Stimulated activated CD8-positive, alpha-beta memory T cell treated with anti-CD3 and anti-CD28 coated beads, Interleukin-2, amount 100 ng/mL, for 48 hours (primary cell): Measurements from ENCODE around the gene AKR1D1.
"Not testable (repeated sequence)": the region's sequence is repeated elsewhere in the genome, so short reads cannot be mapped to it uniquely, and the experiment has no call there.

Experiments
- DNase-seq, 2 donors: peaks; one replicate each; pipeline ENCODE4 v3.0.0-alpha.2; 2020; ENCODE audit warnings: low read depth in 2 of 2

The AKR1D1 gene

DNA sequence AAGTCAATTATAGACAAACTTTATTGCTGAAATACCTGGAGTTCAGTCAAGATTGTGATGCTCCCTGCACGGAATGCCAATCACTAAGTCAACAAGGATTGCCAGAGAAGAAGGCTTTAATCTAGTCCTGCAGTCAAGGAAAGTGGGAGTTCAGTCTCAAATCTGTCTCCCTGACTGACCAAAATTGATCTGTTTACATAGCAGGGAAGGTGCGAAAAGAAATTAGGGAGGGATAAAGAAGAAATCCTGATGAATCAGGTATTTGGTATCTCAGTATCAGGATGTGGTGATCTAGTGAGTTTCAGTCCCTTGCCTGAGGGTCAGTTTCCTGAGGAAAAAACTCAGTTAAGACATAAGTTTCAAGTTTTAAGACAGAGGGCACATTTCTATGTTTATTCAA is 2.1 kb upstream of the AKR1D1 start:
- DNase-seq: no peak

DNA sequence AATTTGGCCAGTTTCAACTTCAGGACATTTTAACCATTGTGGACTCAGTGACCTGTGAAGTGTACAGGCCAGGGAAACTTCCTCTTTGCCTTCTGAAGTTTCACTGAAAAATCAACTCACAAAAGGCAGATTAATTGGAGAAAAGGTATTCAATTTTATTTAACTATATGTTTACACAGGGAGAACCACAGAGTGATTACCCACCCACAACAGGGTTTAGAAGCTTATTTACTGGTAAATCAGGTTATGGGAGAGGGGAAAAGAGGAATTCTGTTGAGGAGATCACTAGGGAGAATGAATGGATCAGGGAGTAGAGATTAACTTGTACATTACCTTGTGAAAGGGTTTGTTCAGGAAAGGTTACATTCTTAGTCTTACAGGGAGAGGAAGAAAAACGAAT is 1.7 kb upstream of the AKR1D1 start:
- DNase-seq: no peak

DNA sequence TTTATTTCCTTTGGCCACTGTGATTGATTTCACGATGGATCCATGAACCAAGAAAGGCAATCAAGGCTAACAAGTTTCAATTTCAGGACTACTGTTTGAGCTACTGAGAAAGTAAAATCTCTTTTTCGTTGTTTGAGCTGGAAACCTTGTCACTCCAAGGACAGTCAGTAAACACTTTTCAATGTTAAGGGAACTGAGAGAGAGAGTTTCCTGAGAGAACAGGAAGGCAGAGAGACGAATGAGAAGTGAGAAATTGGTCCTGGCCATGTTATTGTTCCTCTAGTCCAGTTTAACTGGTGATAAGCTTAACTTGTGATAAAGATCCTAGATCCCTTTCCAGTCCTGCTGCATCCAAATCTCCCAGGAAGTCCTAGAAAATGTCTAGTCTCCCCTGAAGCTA is 909 bp upstream of the AKR1D1 start:
- no peak for DNase-seq

DNA sequence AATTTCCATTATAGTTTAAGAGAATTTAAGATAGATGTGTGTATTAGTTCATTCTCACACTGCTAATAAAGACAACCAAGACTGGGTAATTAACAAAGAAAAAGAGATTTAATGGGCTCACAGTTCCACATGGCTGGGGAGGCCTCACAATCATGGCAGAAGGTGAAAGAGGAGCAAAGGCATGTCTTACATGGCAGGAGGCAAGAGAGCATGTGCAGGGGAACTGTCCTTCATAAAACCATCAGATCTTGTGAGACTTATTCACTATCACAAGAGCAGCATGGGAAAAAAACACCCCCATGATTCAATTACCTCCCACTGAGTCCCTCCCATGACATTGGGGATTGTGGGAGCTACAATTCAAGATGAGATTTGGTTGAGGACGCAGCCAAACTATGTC is 473 bp upstream of the AKR1D1 start:
- DNase-seq: not testable (repeated sequence)

DNA sequence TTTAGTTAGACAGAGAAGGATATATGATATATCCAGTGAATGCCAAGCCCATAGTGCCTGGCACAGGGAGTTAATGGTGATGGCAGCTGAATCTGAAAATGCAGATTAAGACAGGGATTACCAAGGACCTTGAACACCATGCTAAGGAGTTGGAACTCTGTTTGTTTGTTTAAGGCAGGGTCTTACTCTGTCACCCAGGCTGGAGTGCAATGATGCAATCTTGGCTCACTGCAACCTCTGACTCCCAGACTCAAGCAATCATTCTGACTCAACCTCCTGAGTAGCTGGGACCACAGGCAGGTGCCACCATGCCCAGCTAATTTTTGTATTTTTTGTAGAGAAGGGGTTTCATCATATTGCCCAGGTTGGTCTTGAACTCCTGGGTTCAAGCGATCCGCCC is 1.6 kb downstream of the AKR1D1 start:
- DNase-seq: no peak

DNA sequence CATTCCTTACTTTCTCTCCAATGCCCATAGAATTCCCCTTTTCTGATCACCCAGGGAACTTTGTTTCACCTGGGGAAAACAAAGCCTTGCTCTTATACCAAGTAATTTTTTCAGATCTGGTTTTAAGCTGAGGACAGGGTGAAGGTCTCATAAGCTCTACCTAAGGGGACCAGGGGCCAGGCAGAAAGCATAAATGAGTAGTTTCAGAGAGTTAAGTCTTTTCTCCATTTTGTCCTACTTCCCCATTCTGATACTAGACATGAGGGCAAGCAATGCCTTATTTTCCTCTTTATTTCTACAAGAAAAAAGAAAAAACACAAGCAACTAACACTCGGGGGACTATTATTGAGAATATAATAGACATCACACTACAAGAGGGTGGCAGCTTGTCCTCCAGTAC is 2.9 kb downstream of the AKR1D1 start:
- DNase-seq: no peak

DNA sequence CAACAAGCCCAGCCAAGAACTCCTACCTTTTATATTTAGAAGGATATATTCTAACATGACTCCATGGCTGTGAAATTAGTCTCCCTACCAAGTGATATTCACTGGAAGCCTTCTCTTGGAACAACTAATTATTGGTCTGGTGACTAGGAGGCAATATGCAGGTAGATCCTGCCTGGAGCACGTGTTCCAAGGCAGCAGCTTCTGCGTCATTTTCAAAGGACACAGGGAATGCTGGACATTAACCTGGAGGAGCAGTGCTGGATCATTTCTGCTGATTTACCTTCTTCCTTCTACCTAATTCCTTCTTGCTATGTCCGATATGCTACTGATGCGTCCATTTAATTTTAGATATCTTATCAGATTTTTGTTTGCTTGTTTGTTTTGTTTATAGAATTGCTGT is 5.6 kb downstream of the AKR1D1 start:
- no peak for DNase-seq

DNA sequence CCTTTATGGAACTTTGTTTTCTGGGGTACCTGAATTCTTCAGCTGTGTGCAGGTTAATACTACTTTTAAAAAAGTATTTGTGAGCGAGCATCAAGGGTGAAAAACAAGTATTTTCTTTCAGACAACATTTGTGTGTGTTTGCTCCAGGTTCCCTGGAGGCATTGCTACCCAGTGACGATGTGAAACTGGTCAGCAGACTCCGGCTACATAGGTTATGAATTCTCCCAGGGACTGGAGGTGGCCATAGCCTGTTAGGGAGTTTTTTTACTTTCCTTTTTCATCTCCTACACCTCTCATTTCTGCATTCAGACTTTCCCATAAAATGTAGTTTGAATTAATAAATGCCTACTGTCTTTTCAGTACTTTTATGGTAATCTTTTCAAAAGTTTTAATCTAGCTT is 7.6 kb downstream of the AKR1D1 start:
- DNase-seq: no peak

DNA sequence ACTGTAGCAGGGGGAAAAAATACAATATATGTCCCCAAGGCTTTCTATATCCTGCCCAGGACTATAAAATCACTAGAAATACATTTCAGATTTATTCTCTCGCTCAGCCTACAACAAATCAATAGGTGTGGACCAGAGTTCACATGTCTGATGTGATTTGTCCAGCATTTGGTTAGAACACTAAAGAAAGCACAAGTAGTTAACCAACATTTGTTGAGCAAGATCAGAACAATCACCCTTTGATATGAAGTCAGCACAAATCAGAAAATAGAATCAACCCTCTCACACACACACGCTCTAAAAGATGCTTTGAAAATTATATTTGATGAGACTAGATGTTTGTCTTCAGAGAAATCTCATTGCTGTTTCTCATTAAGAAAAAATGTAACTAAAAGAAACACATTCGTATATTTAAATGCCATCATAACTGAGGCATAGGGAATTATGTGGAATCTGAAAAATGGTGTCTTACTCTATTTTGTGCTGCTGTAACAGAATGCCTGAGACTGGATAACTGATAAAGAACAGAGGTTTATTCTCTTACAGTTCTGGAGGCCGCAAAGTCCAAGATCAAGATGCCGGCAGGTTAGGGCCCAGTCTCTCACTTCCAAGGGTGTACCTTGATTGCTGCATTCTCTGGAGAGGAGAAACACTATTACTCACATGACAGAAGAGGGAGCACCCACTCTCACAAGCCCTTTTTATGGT is 10.5 kb downstream of the AKR1D1 start:
- DNase-seq: no peak

DNA sequence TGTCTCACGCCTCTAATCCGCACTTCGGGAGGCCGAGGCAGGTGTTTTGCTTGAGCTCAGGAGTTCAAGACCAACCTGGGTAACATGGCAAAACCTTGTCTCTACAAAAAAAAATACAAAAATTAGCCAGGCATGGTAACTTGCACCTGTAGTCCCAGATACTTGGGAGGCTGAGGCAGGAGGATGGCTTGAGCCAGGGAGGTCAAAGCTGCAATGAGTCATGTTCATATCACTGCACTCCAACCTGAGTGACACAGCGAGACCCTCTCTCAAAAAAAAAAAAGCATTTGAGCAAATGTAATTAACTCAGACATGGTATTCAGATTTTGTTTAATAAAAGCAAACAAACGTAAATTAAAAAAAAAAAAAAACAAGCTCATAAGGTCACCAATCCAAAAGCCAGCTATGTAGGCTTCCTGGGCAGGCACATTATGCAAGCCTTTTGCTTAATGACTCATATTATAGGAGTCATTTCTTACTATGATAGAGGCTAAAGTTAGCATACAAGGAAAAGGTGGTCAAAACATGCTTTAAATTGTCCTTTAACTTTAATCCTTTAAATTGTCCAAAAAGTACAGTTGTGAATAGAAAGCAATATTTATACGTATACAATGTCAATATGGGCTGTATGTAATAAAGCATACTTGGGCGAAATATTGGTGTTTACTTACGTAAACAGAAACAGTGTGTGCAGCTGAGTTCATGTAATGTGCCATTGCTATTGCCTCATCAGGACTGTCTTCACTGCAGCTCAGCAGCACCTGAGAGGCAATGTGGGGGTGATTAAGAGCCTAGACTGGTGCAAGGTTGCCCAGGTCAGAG is 13.0 kb downstream of the AKR1D1 start:
- DNase-seq: no peak

DNA sequence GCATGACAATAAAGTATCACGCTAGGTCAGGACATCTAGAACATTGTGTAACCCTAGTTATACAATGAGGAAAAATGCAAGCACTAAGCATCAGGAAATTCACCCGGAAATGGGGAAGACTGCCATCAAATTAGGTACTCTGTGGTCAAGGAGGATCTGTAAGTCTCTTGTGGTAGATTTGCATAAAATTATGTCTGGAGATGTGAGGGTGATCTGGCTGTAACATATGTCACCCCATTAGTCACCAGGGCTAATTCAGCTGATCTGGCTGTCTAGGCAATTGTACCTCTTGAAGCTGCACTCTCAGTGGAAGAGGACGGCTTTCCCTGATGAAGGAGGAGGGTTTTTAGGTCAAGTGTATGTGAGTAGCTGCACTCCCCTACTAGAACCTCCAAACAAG is 14.8 kb downstream of the AKR1D1 start:
- no peak for DNase-seq

DNA sequence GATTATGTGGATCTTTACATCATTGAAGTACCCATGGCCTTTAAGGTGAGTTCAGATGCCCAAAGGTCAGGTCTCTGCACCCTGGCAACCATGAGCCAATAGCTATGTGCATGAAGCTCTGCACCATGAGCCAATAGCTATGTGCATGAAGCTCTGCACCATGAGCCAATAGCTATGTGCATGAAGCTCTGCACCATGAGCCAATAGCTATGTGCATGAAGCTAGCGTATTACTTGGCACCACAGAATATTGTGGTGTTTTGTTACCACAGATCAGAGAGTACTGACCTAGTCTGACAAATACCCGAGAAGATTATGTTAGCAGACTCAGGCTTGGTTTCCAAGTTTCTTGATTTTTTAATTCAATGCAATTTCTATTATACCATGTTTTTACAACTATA is 15.6 kb downstream of the AKR1D1 start:
- not testable (repeated sequence) for DNase-seq

DNA sequence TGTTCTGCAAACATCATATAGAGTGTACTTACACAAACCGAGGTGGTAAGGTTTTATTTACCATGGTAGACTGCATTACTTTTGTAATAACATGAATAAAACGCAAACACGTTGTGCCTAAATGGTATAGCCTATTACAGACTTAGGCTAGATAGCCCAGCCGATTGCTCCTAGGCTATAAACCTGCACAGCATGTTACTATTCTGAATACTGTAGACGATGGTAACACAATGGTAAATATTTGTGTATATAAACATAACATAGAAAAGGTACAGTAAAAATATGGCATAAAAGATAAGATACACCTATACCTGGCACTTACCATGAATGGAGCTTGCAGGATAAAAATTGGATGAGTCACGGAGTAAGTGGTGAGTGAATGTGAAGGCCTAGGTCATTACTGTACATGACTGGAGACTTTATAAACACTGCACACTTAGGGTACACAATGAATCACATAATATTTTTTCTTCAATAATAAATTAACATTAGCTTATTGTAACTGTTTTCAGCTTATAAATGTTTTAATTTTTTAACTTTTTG is 16.3 kb downstream of the AKR1D1 start:
- DNase-seq: no peak

DNA sequence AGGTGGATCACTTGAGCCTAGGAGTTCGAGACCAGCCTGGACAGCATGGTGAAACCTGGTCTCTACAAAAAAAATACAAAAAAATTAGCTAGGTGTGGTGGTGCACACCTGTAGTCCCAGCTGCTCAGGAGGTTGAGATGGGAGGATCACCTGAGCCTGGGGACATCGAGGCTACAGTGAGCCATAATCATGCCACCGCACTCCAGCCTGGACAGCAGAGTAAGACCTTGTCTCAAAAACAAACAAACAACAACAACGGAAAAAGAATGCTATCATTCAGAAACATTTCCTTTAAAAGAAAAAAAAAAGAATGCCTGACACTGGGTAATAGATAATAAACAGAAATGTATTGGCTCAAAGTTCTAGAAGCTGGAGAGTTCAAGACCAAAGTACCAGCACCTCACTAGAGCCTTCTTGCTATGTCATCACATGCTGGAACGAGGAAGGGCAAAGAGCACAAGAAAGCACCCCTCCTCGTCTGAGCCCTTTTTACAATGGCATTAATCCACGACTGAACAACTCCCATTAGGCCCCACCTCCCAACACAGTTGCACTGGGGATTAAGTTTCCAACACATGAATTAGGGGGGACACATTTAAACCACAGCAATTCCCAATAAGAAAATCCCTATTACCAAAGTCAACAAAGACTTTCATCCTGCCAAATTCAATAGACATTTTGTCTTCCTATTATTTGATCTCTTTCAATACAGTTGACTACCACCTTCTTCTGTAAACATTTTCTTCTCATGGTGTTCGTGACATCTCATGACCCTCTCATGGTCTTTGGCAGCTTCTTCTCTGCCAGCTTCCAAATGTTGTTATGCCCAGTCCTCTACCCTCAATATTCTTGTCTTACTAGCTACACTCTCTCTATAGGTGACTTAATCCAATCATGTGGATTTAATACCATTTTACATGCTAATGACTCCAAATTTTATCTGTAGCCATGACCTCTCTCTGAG is 20.0 kb downstream of the AKR1D1 start:
- no peak for DNase-seq

DNA sequence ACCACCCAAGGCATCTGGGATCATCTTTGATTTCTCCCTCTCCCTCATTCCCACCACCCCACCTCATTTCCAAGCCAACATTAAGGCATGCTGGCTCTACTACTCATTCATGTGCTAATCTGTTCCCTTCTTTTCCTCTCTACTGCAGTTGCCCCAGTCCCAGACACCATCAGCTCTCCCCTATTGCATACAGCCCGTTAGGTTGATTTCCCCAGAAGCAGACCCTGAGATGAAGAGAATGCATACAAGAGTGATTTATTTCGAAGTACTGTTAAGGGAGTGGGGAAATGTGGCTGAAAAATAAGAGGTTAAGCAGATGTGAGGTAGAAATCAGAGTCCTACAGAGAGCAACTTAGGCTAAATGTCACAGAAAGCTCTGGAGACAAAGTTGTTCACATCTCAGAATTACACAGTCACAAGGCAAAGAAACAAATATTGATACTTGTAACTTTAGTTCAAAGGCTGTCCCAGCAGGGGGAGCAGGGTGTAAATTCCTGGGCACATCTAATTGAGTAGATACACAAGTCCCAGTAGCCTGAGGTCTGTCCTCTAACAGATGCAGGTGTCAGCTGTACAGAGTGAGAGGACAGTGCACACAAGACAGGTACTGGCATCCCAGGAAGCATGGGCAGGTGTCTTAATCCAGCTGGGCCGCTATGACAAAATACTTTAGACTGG is 20.9 kb downstream of the AKR1D1 start:
- DNase-seq: no peak

DNA sequence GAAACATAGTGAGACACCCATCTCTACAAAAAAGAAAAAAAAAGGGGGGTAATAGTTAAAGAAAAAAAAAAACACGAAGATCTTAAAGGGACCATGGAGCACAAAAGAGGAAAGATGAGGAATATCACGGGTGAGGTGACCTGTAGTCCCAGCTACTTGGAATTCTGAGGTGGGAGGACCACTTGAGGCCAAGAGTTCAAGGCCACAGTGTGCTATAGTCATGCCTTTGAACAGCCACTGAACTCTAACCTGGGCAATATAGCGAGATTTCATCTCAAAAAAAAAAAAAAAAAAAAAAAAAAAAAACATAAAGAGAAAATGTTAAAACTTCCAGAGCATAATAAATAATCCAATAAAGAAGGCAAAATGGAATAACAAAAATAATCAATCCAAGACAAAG is 23.6 kb downstream of the AKR1D1 start:
- DNase-seq: no peak

DNA sequence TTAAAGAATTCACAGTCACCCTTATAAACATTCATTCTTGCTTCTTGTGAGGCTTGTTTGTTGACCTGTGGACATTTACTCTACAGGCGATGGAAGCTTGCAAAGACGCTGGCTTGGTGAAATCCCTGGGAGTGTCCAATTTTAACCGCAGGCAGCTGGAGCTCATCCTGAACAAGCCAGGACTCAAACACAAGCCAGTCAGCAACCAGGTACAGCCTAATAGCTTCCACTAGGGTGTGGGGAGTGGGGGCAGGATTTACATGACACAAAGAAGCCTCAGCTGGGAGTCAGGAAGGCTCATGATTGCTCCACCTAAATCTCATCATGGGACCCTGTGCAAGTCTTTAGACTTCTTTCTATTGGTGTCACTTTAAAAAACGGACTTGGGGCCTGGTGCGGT is 29.0 kb downstream of the AKR1D1 start:
- DNase-seq: no peak

DNA sequence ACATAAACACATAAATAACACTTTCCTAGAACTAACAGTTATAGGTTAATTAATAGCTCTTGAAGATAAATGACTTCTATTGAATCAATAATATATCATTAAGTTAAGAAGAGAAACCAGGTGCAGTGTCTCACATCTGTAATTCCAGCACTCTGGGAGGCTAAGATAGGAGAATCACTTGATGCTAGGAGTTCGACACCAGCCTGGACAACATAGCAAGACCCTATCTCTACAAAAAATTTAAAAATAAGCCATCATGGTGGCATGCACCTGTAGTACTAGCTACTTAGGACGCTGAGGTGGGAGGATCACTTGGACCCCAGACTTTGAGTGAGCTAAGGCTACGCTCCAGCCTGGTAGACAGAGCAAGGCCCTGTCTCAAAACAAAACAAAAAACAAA is 38.8 kb downstream of the AKR1D1 start:
- DNase-seq: no peak

DNA sequence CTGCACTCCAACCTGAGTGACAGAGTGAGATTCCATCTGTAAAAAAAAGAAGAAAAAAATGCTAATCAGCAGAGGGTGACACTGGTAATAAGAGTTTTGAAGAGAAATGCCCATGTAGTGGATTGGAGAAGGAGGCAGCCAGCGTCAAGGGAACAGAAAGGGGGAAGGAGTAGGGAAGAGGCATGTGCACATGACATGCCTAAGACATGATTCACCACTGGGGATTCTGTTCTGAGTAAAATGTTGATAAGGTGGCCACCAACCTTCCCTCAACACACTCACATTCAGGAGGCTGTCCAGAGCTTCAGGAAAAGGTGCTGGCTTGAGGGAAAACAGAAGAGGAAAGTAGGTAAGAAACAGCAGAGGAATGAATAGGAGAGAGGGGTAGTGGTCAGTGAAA is 39.9 kb downstream of the AKR1D1 start:
- DNase-seq: no peak

DNA sequence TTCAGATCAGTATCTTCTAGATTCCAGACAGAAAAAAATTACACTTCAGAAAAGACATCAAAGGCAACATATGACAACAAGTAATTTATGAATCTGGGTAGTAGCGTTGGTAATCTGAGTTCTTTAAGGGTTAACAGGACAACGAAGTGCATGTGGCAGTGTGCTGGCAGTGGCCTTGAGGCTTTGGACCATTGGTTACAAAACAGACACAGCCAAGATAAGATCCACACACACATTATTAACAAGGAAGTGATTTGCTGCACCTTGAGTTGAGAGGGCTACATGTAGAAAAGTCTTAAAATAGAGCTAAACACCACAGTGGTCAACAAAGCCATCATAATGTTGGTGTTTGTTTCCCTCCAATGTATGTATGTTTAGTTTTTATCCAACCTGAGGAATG is 40.6 kb downstream of the AKR1D1 start:
- no peak for DNase-seq

DNA sequence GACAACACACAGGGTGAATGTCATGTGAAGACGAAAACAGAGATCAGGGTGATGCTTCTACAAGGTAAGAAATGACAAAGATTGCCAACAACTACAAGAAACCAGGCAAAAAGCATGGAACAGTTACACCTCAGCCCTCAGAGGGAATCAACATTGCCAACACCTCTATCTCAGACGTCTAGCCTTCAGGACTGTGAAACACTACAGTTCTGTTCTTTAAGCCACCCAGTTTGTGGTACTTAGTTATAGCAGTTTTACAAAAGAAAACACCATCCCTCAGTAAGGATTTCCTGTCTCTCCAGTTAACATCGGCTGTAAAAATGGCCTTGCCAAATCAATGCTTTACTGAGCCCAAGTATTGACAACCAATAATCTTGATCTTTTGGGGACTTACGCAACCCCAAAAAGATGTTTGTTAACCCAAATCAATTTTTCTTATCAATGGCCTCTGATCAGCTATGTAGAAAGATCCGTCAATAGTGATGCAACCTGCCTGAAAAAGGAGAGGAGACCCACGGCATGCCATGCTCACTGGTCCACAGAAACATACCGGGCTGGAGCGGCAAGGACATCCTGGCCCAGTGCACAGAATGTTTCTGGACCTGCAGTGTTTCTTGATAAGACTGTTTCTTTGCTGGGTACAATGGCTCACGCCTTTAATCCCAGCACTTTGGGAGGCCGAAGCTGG is 44.0 kb downstream of the AKR1D1 start:
- DNase-seq: no peak
